BLaER1 (cell line): ENCODE measurements around the gene ABCC9.
"Not testable (repeated sequence)": the region's sequence is repeated elsewhere in the genome, so short reads cannot be mapped to it uniquely, and the experiment has no call there.

Experiments
- H3K27ac ChIP-seq: shearing (Covaris generic); formaldehyde crosslinking; 2 replicates; pipeline ENCODE4 v1.8.1; 2022
- H3K27me3 ChIP-seq: shearing (Covaris generic); formaldehyde crosslinking; 2 replicates; pipeline ENCODE4 v1.8.1; 2022
- H3K36me3 ChIP-seq: shearing (Covaris generic); formaldehyde crosslinking; 2 replicates; pipeline ENCODE4 v1.8.1; 2022
- H3K4me1 ChIP-seq: shearing (Covaris generic); formaldehyde crosslinking; 2 replicates; pipeline ENCODE4 v1.8.1; 2022
- H3K4me2 ChIP-seq: shearing (Covaris generic); formaldehyde crosslinking; 2 replicates; pipeline ENCODE4 v1.8.1; 2022
- H3K4me3 ChIP-seq: shearing (Covaris generic); formaldehyde crosslinking; 2 replicates; pipeline ENCODE4 v1.8.1; 2022
- H3K9ac ChIP-seq: shearing (Covaris generic); formaldehyde crosslinking; 2 replicates; pipeline ENCODE4 v1.8.1; 2022
- H3K9me3 ChIP-seq: shearing (Covaris generic); formaldehyde crosslinking; 2 replicates; pipeline ENCODE4 v1.8.1; 2022
- H4K20me1 ChIP-seq: shearing (Covaris generic); formaldehyde crosslinking; 2 replicates; pipeline ENCODE4 v1.8.1; 2022
- Cebpa-rat ChIP-seq: shearing (Covaris generic); IDR thresholded peaks from 2 replicates; pipeline ENCODE4 v1.8.1; 2022

ABCC9 gene

DNA sequence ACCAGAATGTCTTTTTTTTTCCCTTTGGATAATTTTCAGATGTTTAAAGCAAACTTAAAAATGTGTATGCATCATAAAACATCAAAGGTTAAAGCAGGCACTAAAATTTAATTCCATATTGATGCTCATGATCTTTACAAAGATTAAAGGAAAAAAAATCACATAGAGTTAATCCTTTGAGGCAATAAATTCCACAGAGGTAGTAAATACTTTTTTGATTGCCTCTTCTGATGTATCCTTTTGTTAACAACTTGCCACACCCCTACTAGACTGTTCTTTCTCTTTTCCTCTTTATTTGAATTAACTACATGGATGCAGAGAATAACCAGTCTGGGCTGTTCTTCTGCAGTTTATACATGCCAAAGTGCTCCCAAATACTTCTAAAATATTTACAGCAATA, 121.5 kb downstream of the ABCC9 start:
- Histone ChIP-seq H3K27me3 (no peaks in the 10 kb centered on the region), H3K4me3 (no peak overlapping the region), H3K4me1 (no peaks in the 10 kb centered on the region), H3K27ac (no peak overlapping the region), H3K36me3 (no peaks in the 10 kb centered on the region), H3K4me2 (no peak overlapping the region), H3K9me3 (no peaks in the 10 kb centered on the region), H3K9ac (no peak overlapping the region), H4K20me1 (no peaks in the 10 kb centered on the region)
- TF ChIP-seq Cebpa-rat = no peak

- Histone ChIP-seq H3K4me3 (no peak overlapping the region), H3K4me1 (no peaks in the 10 kb centered on the region), H4K20me1 (no peaks in the 10 kb centered on the region), H3K27me3 (no peaks in the 10 kb centered on the region), H3K36me3 (no peaks in the 10 kb centered on the region), H3K9me3 (no peaks in the 10 kb centered on the region), H3K9ac (no peak overlapping the region), H3K4me2 (no peak overlapping the region), H3K27ac (no peak overlapping the region)
- no peak for TF ChIP-seq Cebpa-rat
These were observed 122.0 kb downstream of the ABCC9 start for GRCh38 chr12:21819236-21819635.

GRCh38 chr12:21818627-21819026, 122.6 kb downstream of the ABCC9 start:
- Histone ChIP-seq H3K4me3 (no peak overlapping the region), H4K20me1 (no peaks in the 10 kb centered on the region), H3K36me3 (no peaks in the 10 kb centered on the region), H3K27me3 (no peaks in the 10 kb centered on the region), H3K9ac (no peak overlapping the region), H3K27ac (no peak overlapping the region), H3K4me1 (no peaks in the 10 kb centered on the region), H3K4me2 (no peak overlapping the region), H3K9me3 (no peaks in the 10 kb centered on the region)
- TF ChIP-seq Cebpa-rat = no peak

- H3K4me1 ChIP-seq = no peaks in the 10 kb centered on the region
- H3K36me3 ChIP-seq = no peaks in the 10 kb centered on the region
- H3K4me3 ChIP-seq = no peak overlapping the region
- no peak overlapping the region for H3K27ac ChIP-seq
- no peak overlapping the region for H3K9ac ChIP-seq
- TF ChIP-seq Cebpa-rat = no peak
- no peaks in the 10 kb centered on the region for H3K27me3 ChIP-seq
- H3K9me3 ChIP-seq = no peaks in the 10 kb centered on the region
- H4K20me1 ChIP-seq = no peaks in the 10 kb centered on the region
- H3K4me2 ChIP-seq = no peak overlapping the region
These were observed 125.7 kb downstream of the ABCC9 start for GRCh38 chr12:21815306-21816062.

GRCh38 chr12:21814814-21815213, 126.4 kb downstream of the ABCC9 start:
- TF ChIP-seq Cebpa-rat = no peak
- Histone ChIP-seq H3K9ac (no peak overlapping the region), H3K4me1 (no peaks in the 10 kb centered on the region), H3K27ac (no peak overlapping the region), H3K9me3 (no peaks in the 10 kb centered on the region), H3K27me3 (no peaks in the 10 kb centered on the region), H3K36me3 (no peaks in the 10 kb centered on the region), H3K4me2 (no peak overlapping the region), H4K20me1 (no peaks in the 10 kb centered on the region), H3K4me3 (no peak overlapping the region)

DNA sequence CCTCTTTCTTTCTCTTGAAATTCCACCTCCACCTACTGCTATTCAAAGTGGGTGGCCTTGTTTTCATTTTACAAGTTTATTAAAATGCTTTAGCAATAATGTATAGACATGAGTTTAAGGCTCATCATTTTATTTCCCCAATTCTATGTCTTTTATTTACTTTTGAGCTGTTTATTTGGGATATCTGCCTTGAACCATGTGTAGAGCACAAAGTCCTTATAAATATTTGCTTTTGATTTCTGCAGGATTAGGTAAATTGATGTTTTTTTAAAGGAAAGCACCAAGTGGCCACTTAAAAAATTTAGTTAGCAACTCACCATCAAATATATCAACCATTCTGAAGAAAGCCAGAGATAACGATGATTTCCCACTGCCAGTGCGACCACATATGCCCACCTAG, 126.9 kb downstream of the ABCC9 start:
- no peaks in the 10 kb centered on the region for H3K4me1 ChIP-seq
- TF ChIP-seq Cebpa-rat = no peak
- no peaks in the 10 kb centered on the region for H3K27me3 ChIP-seq
- H3K27ac ChIP-seq = no peak overlapping the region
- H3K9ac ChIP-seq = no peak overlapping the region
- H3K9me3 ChIP-seq = no peaks in the 10 kb centered on the region
- H3K36me3 ChIP-seq = no peaks in the 10 kb centered on the region
- no peak overlapping the region for H3K4me3 ChIP-seq
- H4K20me1 ChIP-seq = no peaks in the 10 kb centered on the region
- H3K4me2 ChIP-seq = no peak overlapping the region

DNA sequence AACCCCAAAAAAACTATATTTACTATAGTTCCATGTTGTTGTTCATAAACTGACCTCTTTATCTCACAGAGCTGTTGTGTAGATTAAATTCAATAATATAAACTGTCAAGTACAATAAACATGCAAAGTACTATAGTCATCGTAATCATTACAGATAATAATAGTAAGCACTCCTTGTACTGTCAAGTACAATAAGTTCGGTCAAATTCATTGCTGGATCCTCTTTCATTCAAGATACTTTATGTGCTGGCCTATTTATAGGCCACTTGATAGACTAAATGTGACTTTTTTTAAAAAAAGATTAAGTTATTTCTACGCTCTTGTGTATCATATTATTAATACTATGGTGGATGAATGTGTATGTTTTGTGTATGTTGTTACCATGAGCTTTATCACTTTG, 127.5 kb downstream of the ABCC9 start:
- Histone ChIP-seq H3K27me3 (no peaks in the 10 kb centered on the region), H3K4me2 (no peak overlapping the region), H3K4me3 (no peak overlapping the region), H3K9ac (no peak overlapping the region), H4K20me1 (no peaks in the 10 kb centered on the region), H3K9me3 (no peaks in the 10 kb centered on the region), H3K27ac (no peak overlapping the region), H3K4me1 (no peaks in the 10 kb centered on the region), H3K36me3 (no peaks in the 10 kb centered on the region)
- no peak for TF ChIP-seq Cebpa-rat

DNA sequence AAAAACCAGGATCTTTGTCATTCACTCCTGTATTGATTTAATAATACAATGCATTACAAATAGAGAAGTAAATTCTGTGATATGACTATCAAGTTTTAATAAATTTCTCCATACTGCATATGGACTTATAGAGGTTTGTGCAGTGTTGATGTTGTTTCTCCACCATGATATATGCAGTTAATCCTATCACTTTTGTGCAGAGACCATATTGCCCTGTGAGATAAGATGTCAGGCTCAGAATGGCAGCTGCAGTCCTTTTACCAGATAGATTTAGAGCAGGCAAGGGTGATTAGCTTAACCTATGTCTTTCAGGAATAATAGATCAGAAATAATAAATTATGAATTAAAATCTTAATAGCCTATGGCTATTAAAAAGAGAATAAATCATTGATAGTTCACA, 128.1 kb downstream of the ABCC9 start:
- Histone ChIP-seq H3K4me1 (no peaks in the 10 kb centered on the region), H3K4me2 (no peak overlapping the region), H3K36me3 (no peaks in the 10 kb centered on the region), H3K27ac (no peak overlapping the region), H3K9ac (no peak overlapping the region), H3K27me3 (no peaks in the 10 kb centered on the region), H3K9me3 (no peaks in the 10 kb centered on the region), H3K4me3 (no peak overlapping the region), H4K20me1 (no peaks in the 10 kb centered on the region)
- TF ChIP-seq Cebpa-rat = no peak

DNA sequence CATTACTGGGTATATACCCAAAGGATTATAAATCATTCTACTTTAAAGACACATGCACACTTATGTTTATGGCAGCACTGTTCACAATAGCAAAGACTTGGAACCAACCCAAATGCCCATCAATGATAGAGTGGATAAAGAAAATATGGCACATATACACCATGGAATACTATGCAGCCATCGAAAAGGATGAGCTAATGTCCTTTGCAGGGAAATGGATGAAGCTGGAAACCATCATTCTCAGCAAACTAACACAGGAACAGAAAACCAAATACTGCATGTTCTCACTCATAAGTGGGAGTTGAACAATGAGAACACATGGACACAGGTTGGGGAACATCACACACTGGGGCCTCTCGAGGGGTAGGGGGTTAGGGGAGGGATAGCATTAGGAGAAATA, 128.9 kb downstream of the ABCC9 start:
- H3K27me3 ChIP-seq, H3K27ac ChIP-seq, H4K20me1 ChIP-seq, H3K4me2 ChIP-seq, H3K4me3 ChIP-seq, H3K9ac ChIP-seq, H3K4me1 ChIP-seq, H3K36me3 ChIP-seq, H3K9me3 ChIP-seq: not testable (repeated sequence)

DNA sequence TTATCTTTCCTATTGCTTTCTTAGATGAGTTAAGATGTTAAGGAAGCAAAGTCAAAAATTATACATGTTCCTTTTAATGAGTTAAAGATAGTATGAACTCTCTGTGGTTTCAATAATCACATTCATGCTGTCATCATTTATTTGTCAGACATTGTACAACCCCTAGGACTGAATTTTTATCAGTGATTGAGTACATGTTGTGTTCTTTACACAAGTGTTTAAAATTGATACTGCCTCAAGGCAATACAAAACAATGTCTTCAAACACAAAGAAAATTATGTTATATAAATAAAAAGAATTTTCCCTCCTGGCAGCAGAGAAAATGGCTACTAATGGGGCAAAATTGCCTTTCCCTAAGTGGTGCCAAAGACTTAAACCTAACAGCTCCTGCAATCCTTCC, 132.1 kb downstream of the ABCC9 start:
- Histone ChIP-seq H3K4me1 (no peaks in the 10 kb centered on the region), H3K27me3 (no peaks in the 10 kb centered on the region), H3K9ac (no peak overlapping the region), H3K27ac (no peak overlapping the region), H3K36me3 (no peaks in the 10 kb centered on the region), H4K20me1 (no peaks in the 10 kb centered on the region), H3K4me2 (no peak overlapping the region), H3K9me3 (no peaks in the 10 kb centered on the region), H3K4me3 (no peak overlapping the region)
- no peak for TF ChIP-seq Cebpa-rat

DNA sequence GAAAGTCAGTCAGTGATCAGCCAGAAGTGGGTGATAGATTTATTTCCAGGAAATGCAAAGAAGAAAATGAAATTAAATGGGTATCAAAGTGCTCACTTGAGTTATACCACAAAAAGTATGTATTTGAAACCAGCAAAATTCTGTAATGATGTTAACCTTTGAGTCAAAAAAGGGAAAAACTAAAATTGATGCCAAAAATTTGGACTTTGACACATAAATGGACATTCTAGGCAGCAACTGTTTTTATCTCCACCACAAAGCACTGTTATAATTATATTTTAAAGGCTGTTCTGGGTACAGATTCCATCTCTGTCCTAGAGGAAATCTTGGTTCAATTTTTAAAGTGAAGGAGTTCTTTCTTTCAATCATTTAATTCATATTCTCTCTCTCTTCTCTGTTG, 135.0 kb downstream of the ABCC9 start:
- Histone ChIP-seq H3K4me1 (no peaks in the 10 kb centered on the region), H4K20me1 (no peaks in the 10 kb centered on the region), H3K9ac (no peak overlapping the region), H3K9me3 (no peaks in the 10 kb centered on the region), H3K27ac (no peak overlapping the region), H3K27me3 (no peaks in the 10 kb centered on the region), H3K36me3 (no peaks in the 10 kb centered on the region), H3K4me2 (no peak overlapping the region), H3K4me3 (no peak overlapping the region)
- TF ChIP-seq Cebpa-rat = no peak
